Neural progenitor cell (in vitro differentiated cells): ENCODE measurements around the gene SPSB4.

Experiments used
- CTCF ChIP-seq: fragments of 200-600 bp; sonication (generic); IDR thresholded peaks from 2 replicates; pipeline ENCODE4 v1.5.1; 2017; ENCODE audit warnings: antibody characterized with exemption, mild to moderate bottlenecking
- EZH2 ChIP-seq: fragments of 200-600 bp; sonication (generic); IDR thresholded peaks from 2 replicates; pipeline ENCODE4 v1.6.1; 2017; ENCODE audit warnings: antibody characterized with exemption, mild to moderate bottlenecking, moderate library complexity
- EZH2phosphoT487 ChIP-seq: fragments of 200-600 bp; sonication (generic); IDR thresholded peaks from 2 replicates; pipeline ENCODE4 v1.6.1; 2017; ENCODE audit warnings: antibody characterized with exemption

DNA sequence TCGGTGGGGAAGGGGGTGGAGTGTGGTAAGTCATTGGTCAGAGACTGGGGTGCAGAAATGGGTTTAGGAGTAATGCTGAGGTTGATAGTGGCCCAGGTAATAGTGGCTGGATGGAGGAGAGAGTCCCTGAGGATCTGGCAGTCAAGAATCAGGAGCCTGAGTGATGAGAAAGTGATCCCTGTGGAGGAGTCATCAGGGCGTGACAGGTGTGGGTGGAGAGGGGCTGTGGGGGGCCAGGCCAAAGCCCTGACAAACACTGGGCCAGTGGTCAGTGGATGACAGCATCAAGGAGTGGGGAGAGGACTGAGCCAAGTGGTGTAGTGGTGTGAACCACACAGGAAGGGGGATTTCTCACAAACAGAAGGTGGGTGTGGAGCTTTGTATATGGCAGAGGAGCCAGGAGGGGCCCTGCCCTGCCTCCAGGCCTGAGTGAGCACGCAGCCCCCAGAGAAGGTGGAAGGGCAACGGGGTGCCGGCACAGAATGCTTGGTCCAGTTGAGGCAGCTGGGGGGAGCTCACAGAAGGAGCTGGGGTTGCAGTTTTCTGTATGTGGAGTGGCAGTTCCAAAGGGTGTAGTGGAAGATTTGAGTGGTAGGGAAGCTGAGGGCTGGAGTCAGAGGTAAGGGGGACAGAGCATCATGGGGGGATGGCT lies 77.1 kb downstream of the SPSB4 start:
- TF ChIP-seq CTCF (no peak), EZH2 (no peak), EZH2phosphoT487 (no peak)
